Mesothelial cell of epicardium (in vitro differentiated cells): ENCODE measurements around the gene POLR3A. TPM values are rescaled to one million over a fixed set of nuclear protein-coding genes. Genes with fewer than 3 reads are reported as not detected.

Experiments
- DNase-seq, 2 experiments: peaks; one replicate each; pipeline ENCODE4 v3.0.0; 2021; ENCODE audit warnings: low spot score in 2 of 2; ENCODE audit not compliant: unreplicated experiment in 2 of 2
- H3K27ac Mint-ChIP-seq: 2 replicates; pipeline ENCODE4 v1.8.0; 2021; ENCODE audit warnings: mixed read lengths
- H3K27me3 Mint-ChIP-seq: 2 replicates; pipeline ENCODE4 v1.8.0; 2021; ENCODE audit warnings: low read depth, mixed read lengths
- H3K36me3 Mint-ChIP-seq: 2 replicates; pipeline ENCODE4 v1.8.0; 2021; ENCODE audit warnings: mixed read lengths
- H3K4me1 Mint-ChIP-seq: 2 replicates; pipeline ENCODE4 v1.8.0; 2021; ENCODE audit warnings: mixed read lengths
- H3K4me3 Mint-ChIP-seq: 2 replicates; pipeline ENCODE4 v1.8.0; 2021; ENCODE audit warnings: mild to moderate bottlenecking, moderate library complexity, mixed read lengths
- H3K9me3 Mint-ChIP-seq: 2 replicates; pipeline ENCODE4 v1.8.0; 2021; ENCODE audit warnings: mixed read lengths
- CTCF ChIP-seq: fragments of 200-600 bp; sonication (generic); IDR thresholded peaks from one replicate; pipeline ENCODE4 v1.5.0; 2021; ENCODE audit warnings: antibody characterized with exemption; ENCODE audit not compliant: unreplicated experiment
- total RNA-seq: library from RNA; stranded (reverse); gene quantifications from 3 replicates; pipeline ENCODE4 v1.2.1, GENCODE V29; 2021

The POLR3A gene
- total RNA-seq, 1 donor from 2014 or later = 23.9 TPM

DNA sequence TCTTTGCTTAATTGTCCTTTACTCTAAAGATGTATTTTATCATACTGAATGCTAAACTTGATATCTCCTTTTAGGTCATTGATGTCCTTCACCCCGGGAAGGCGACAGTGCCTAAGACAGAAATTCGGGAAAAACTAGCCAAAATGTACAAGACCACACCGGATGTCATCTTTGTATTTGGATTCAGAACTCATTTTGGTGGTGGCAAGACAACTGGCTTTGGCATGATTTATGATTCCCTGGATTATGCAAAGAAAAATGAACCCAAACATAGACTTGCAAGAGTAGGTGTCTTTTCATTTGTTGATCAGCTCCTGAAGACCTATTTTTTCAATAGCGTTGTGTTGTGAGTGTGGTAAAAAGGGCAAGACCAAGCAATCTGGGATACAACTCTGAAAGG is 6.1 kb upstream of the POLR3A start:
- peaks cover 29% of the 10 kb centered on the region for H3K36me3 Mint-ChIP-seq
- H3K9me3 Mint-ChIP-seq = no peaks in the 10 kb centered on the region
- H3K4me3 Mint-ChIP-seq = peak overlapping the region; percentile 95
- peaks cover 42% of the 10 kb centered on the region for H3K4me1 Mint-ChIP-seq
- peak overlapping the region; percentile 28 for H3K27ac Mint-ChIP-seq
- no peaks in the 10 kb centered on the region for H3K27me3 Mint-ChIP-seq
- no peak for TF ChIP-seq CTCF
- no peak for DNase-seq

GRCh38 chr10:78035025-78035424 is 5.7 kb upstream of the POLR3A start:
- Mint-ChIP-seq H3K27ac (peak overlapping the region; percentile 77), H3K27me3 (no peaks in the 10 kb centered on the region), H3K9me3 (no peaks in the 10 kb centered on the region), H3K4me3 (peak overlapping the region; percentile 95), H3K36me3 (peaks cover 29% of the 10 kb centered on the region), H3K4me1 (peaks cover 43% of the 10 kb centered on the region)
- no peak for DNase-seq
- TF ChIP-seq CTCF = no peak

GRCh38 chr10:78033637-78034470 is 4.5 kb upstream of the POLR3A start, which contains the start of gene RPS24:
Gene RPS24, plus strand, starts transcription at chr10:78033863. Its CDS starts 39 bp downstream, at chr10:78033902.
- Mint-ChIP-seq H3K9me3 (no peaks in the 10 kb centered on the region), H3K4me3 (peak within 1 kb of the TSS; percentile 95), H3K36me3 (peaks cover 19% of the 10 kb centered on the region), H3K4me1 (peaks cover 44% of the 10 kb centered on the region), H3K27ac (peak within 1 kb of the TSS; percentile 77), H3K27me3 (no peaks in the 10 kb centered on the region)
- peak; percentile 84 to 91 for DNase-seq
- no peak for TF ChIP-seq CTCF

- peaks cover 46% of the 10 kb centered on the region for H3K4me1 Mint-ChIP-seq
- H3K9me3 Mint-ChIP-seq = no peaks in the 10 kb centered on the region
These were observed 4.0 kb upstream of the POLR3A start for GRCh38 chr10:78033387-78033636.

GRCh38 chr10:78028438-78029268 is 662 bp downstream of the POLR3A start:
- H3K4me3 Mint-ChIP-seq = peak overlapping the region; percentile 95
- peaks cover 6% of the 10 kb centered on the region for H3K9me3 Mint-ChIP-seq
- H3K27me3 Mint-ChIP-seq = no peaks in the 10 kb centered on the region
- H3K36me3 Mint-ChIP-seq = peaks cover 27% of the 10 kb centered on the region
- DNase-seq = no peak
- H3K4me1 Mint-ChIP-seq = peaks cover 21% of the 10 kb centered on the region
- TF ChIP-seq CTCF = no peak
- peak overlapping the region; percentile 92 for H3K27ac Mint-ChIP-seq

More at GRCh38 chr10:78033387-78033636, 4.0 kb upstream of the POLR3A start:
- no peak for DNase-seq
- Mint-ChIP-seq H3K4me3 (peak overlapping the region; percentile 95), H3K36me3 (peaks cover 17% of the 10 kb centered on the region), H3K27me3 (no peaks in the 10 kb centered on the region), H3K27ac (peak overlapping the region; percentile 77)
- TF ChIP-seq CTCF = no peak
